H1 (cell line): Measurements from ENCODE around the gene GCK. TPM values are rescaled to one million over a fixed set of nuclear protein-coding genes. Genes with fewer than 3 reads are reported as not detected.

Experiments
- CTCF ChIA-PET: fragments of 300-600 bp; sonication (Branson Sonifier 250); formaldehyde crosslinking; loops from one replicate; lab custom pipeline; 2021; ENCODE audit not compliant: partially characterized antibody; lab: Charles Lee
- POLR2A ChIA-PET: fragments of 300-600 bp; sonication (Branson Sonifier 250); formaldehyde crosslinking; loops from one replicate; lab custom pipeline; 2021; ENCODE audit warnings: inconsistent platforms; ENCODE audit not compliant: partially characterized antibody; lab: Charles Lee
- DNase-seq, 2 experiments: peaks; one replicate each; pipeline versions ENCODE4 v3.0.0 to v3.0.0-alpha.2; 2010 to 2022; ENCODE audit warnings: low spot score in 2 of 2, low read depth in 1 of 2, mixed read lengths in 1 of 2
- FAIRE-seq: peaks from 2 replicates; lab custom pipeline; 2011; peaks lifted over from hg19 to GRCh38; lab: Jason Lieb, UNC
- H2AFZ ChIP-seq: 2 replicates; pipeline ENCODE4 v1.8.1; 2012; ENCODE audit warnings: low read length, inconsistent platforms
- H2AK5ac ChIP-seq: 2 replicates; pipeline ENCODE4 v1.6.1; 2013; ENCODE audit warnings: low read depth, low read length
- H2BK120ac ChIP-seq: replicated peaks from 2 replicates; pipeline ENCODE3; 2013; ENCODE audit warnings: low read depth, low read length, inconsistent platforms
- H2BK12ac ChIP-seq: 2 replicates; pipeline ENCODE4 v1.6.1; 2013; ENCODE audit warnings: low read depth, low read length
- H2BK15ac ChIP-seq: 2 replicates; pipeline ENCODE4 v1.6.1; 2013; ENCODE audit warnings: low read length
- H2BK20ac ChIP-seq: 2 replicates; pipeline ENCODE4 v1.6.1; 2013; ENCODE audit warnings: low read length
- H2BK5ac ChIP-seq: 2 replicates; pipeline ENCODE4 v1.6.1; 2013; ENCODE audit warnings: low read depth, low read length
- H3K14ac ChIP-seq: 2 replicates; pipeline ENCODE4 v1.6.1; 2013; ENCODE audit warnings: inconsistent platforms; ENCODE audit not compliant: insufficient read length
- H3K18ac ChIP-seq: 2 replicates; pipeline ENCODE4 v1.6.1; 2013; ENCODE audit warnings: low read length; ENCODE audit errors: extremely low read depth
- H3K23ac ChIP-seq: 2 replicates; pipeline ENCODE4 v1.6.1; 2013; ENCODE audit warnings: inconsistent platforms; ENCODE audit not compliant: insufficient read length
- H3K23me2 ChIP-seq: 2 replicates; pipeline ENCODE4 v1.6.1; 2013; ENCODE audit warnings: low read depth, low read length
- H3K27ac ChIP-seq: 2 replicates; pipeline ENCODE4 v1.6.1; 2011; ENCODE audit warnings: low read depth, low read length, inconsistent platforms
- H3K27me3 ChIP-seq, 4 experiments: replicated peaks in 1 of 4; 1 replicate in 1 of 4; 2 replicates in 3 of 4; pipeline versions ENCODE4 v1.6.1 to v1.8.1; 2011 to 2013; ENCODE audit warnings: low read length in 3 of 4, mild to moderate bottlenecking in 3 of 4, inconsistent platforms in 2 of 4, mixed read lengths in 2 of 4, moderate library complexity in 1 of 4; ENCODE audit not compliant: control insufficient read depth in 3 of 4, insufficient read depth in 3 of 4; ENCODE audit errors: extremely low read depth in 1 of 4
- H3K36me3 ChIP-seq, 4 experiments: 2 replicates each; pipeline versions ENCODE4 v1.6.1 to v1.8.1; 2011 to 2013; ENCODE audit warnings: mild to moderate bottlenecking in 4 of 4, low read length in 3 of 4, moderate library complexity in 2 of 4, control low read depth in 1 of 4, inconsistent platforms in 1 of 4; ENCODE audit not compliant: insufficient read depth in 4 of 4, control insufficient read depth in 2 of 4
- H3K4ac ChIP-seq: replicated peaks from 2 replicates; pipeline ENCODE3; 2013; ENCODE audit warnings: low read length, low read depth, mixed read lengths, inconsistent platforms; ENCODE audit not compliant: insufficient read length
- H3K4me1 ChIP-seq, 4 experiments: replicated peaks in 1 of 4; 1 replicate in 1 of 4; 2 replicates in 3 of 4; pipeline versions ENCODE4 v1.6.1 to v1.8.1; 2011 to 2013; ENCODE audit warnings: low read length in 3 of 4, inconsistent platforms in 2 of 4, mixed read lengths in 1 of 4; ENCODE audit not compliant: insufficient read depth in 4 of 4, control insufficient read depth in 3 of 4
- H3K4me2 ChIP-seq, 2 experiments: 2 replicates each; pipeline versions ENCODE4 v1.6.1 to v1.8.1; 2011 to 2013; ENCODE audit warnings: low read depth in 2 of 2, low read length in 2 of 2, control low read depth in 1 of 2, inconsistent platforms in 1 of 2, mild to moderate bottlenecking in 1 of 2; ENCODE audit not compliant: insufficient read depth in 1 of 2
- H3K4me3 ChIP-seq, 4 experiments: fragments of 200-600, 300-600 bp in 1 of 4; sonication (generic), shearing (Covaris generic), sonication (Bioruptor Twin) in 1 of 4; 2 replicates each; pipeline versions ENCODE4 v1.5.1 to v1.8.1; 2011 to 2016; ENCODE audit warnings: low read length in 4 of 4, low read depth in 3 of 4, control low read depth in 2 of 4, inconsistent platforms in 2 of 4, mild to moderate bottlenecking in 2 of 4, mixed read lengths in 1 of 4, moderate library complexity in 1 of 4; ENCODE audit not compliant: insufficient read depth in 2 of 4; ENCODE audit errors: extremely low read depth in 1 of 4
- H3K56ac ChIP-seq: replicated peaks from 2 replicates; pipeline ENCODE3; 2013; ENCODE audit warnings: low read depth, mild to moderate bottlenecking, mixed read lengths, low read length, inconsistent platforms; ENCODE audit not compliant: insufficient read length
- H3K79me1 ChIP-seq: 2 replicates; pipeline ENCODE4 v1.6.1; 2013; ENCODE audit warnings: low read depth, low read length, control low read depth
- H3K79me2 ChIP-seq, 2 experiments: 2 replicates each; pipeline versions ENCODE4 v1.6.1 to v1.8.1; 2012 to 2013; ENCODE audit warnings: low read length in 2 of 2, mild to moderate bottlenecking in 2 of 2, inconsistent platforms in 1 of 2; ENCODE audit not compliant: insufficient read depth in 2 of 2, control insufficient read depth in 1 of 2
- H3K9ac ChIP-seq, 4 experiments: replicated peaks in 1 of 4; 1 replicate in 1 of 4; 2 replicates in 3 of 4; pipeline versions ENCODE4 v1.6.1 to v1.8.1; 2011 to 2013; ENCODE audit warnings: low read depth in 3 of 4, low read length in 3 of 4, control low read depth in 2 of 4, mild to moderate bottlenecking in 2 of 4, moderate library complexity in 2 of 4, inconsistent platforms in 1 of 4; ENCODE audit errors: extremely low read depth in 1 of 4
- H3K9me3 ChIP-seq, 2 experiments: 2 replicates each; pipeline versions ENCODE4 v1.6.1 to v1.8.1; 2012 to 2013; ENCODE audit warnings: mild to moderate bottlenecking in 2 of 2, moderate library complexity in 2 of 2, control low read depth in 1 of 2, inconsistent platforms in 1 of 2, low read depth in 1 of 2, low read length in 1 of 2, mixed read lengths in 1 of 2; ENCODE audit not compliant: insufficient read depth in 2 of 2
- H4K20me1 ChIP-seq, 2 experiments: replicated peaks in 1 of 2; 2 replicates each; pipeline versions ENCODE3 to v1.8.1; 2011 to 2013; ENCODE audit warnings: inconsistent platforms in 2 of 2, low read length in 2 of 2, mild to moderate bottlenecking in 1 of 2; ENCODE audit not compliant: insufficient read depth in 2 of 2, control insufficient read depth in 1 of 2
- H4K5ac ChIP-seq: 2 replicates; pipeline ENCODE4 v1.6.1; 2013; ENCODE audit warnings: low read length, low read depth, mixed read lengths, inconsistent platforms; ENCODE audit not compliant: insufficient read length
- H4K8ac ChIP-seq: 2 replicates; pipeline ENCODE4 v1.8.0; 2013; ENCODE audit warnings: mild to moderate bottlenecking, moderate library complexity, low read length, inconsistent platforms; ENCODE audit not compliant: insufficient read depth; ENCODE audit errors: extremely low read depth
- H4K91ac ChIP-seq: replicated peaks from 2 replicates; pipeline ENCODE3; 2013; ENCODE audit warnings: low read length, mixed read lengths, inconsistent platforms; ENCODE audit not compliant: insufficient read length
- BACH1 ChIP-seq: IDR thresholded peaks from 2 replicates; pipeline ENCODE4 v1.6.1; 2012; ENCODE audit warnings: low read length, improper control_type of control experiment
- POLR2A ChIP-seq, 2 experiments: IDR thresholded peaks; 1 replicate in 1 of 2; 2 replicates in 1 of 2; pipeline ENCODE4 v1.6.1; 2011; ENCODE audit warnings: low read depth in 2 of 2, low read length in 2 of 2, mild to moderate bottlenecking in 2 of 2; ENCODE audit errors: control extremely low read depth in 1 of 2
- TEAD4 ChIP-seq: IDR thresholded peaks from 2 replicates; pipeline ENCODE4 v1.6.1; 2012; ENCODE audit warnings: low read depth, low read length, inconsistent platforms, mixed read lengths
- ZNF274 ChIP-seq: IDR thresholded peaks from 2 replicates; pipeline ENCODE4 v1.7.0; 2012; ENCODE audit warnings: low read length, borderline replicate concordance; ENCODE audit errors: extremely low read depth
- WGBS, 2 experiments: shearing (Covaris generic) in 1 of 2; methylation state at CpG; one replicate each; pipeline versions ENCODE4 v1.1.6 to v1.1.7; 2013 to 2015; ENCODE audit warnings: low lambda C conversion rate in 2 of 2, mixed read lengths in 2 of 2, inconsistent platforms in 1 of 2, low coverage in 1 of 2, missing lambda C conversion rate in 1 of 2; ENCODE audit not compliant: insufficient replicate concordance in 2 of 2, insufficient coverage in 1 of 2, insufficient read length in 1 of 2; ENCODE audit errors: extremely low coverage in 1 of 2, missing lambda C conversion rate in 1 of 2; 5-methylcytosine and 5-hydroxymethylcytosine counted together
- polyA plus RNA-seq, 7 experiments: library from polyadenylated mRNA; depleted of rRNA in 3 of 7; stranded (reverse) in 5 of 7; unstranded in 2 of 7; fragments of >200 nt in 5 of 7; fragments of 200-250 nt in 2 of 7; gene quantifications; 1 replicate in 5 of 7; 2 replicates in 1 of 7; 4 replicates in 1 of 7; pipeline versions ENCODE4 v1.2.1 to v1.2.3, GENCODE V29; 2011 to 2013; ENCODE audit warnings: missing spikeins in 2 of 7, mixed read lengths in 2 of 7
- total RNA-seq: library from RNA; stranded (reverse); fragmentation: NEBNext Ultra II Directional; extraction: Animal tissue kit (Norgen Biotek cat#: 25700); gene quantifications from 2 replicates; pipeline ENCODE4 v1.2.1, GENCODE V29; 2021

Gene GCK
- total and polyA plus RNA-seq, 2 of the 8 experiments (the other 6 are each of a cell fraction or from before 2014, with no cell fraction given) = 2.4 to 4.9 TPM

DNA sequence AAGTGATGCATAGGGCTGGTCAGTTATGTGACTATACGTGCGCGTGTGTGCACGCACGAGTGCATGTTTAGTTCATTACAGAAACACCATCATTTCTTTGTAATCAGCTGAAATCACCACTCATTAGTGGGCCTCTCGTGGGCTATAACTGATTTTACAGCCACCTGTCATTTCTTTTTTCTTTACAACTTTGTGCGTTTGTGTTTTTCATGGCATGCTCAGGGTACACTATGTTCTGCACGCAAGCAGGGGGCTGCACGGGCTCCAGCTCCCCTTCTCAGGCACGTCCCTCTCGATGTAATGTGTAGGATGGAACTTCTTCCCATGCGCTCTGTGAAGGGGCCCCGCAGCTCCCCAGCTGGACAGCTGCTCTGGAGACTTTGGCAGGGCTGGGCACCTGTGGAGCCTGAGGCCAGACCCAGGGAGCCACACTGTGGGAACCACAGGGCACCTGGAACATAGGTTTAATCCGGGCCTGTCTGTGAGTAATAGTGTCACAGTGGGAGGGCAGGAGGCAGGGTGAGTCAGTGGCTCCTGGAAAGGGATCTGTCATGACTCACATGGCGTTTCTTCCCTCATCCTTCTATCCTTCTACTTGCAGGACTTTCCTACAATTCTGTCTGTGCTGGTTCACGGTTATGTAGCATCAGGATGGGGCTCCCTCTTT lies 4.9 kb downstream of the GCK start:
- Histone ChIP-seq H2BK20ac (no peak overlapping the region), H3K14ac (no peak overlapping the region), H2AK5ac (no peak overlapping the region), H2BK15ac (no peak overlapping the region), H3K4me2 (0 out of 4 replicates have a peak overlapping the region, but pooled peaks of 1 of the 2 experiments have one; percentile 5), H3K9ac (no peak overlapping the region), H3K79me2 (no peaks in the 10 kb centered on the region), H3K4me3 (no peak overlapping the region), H3K36me3 (no peaks in the 10 kb centered on the region), H2AFZ (no peak overlapping the region), H4K8ac (no peak overlapping the region), H3K27me3 (no peaks in the 10 kb centered on the region; a peak in 3 of 7 replicates), H2BK120ac (no peak overlapping the region), H4K5ac (no peak overlapping the region), H3K4ac (no peak overlapping the region), H3K27ac (no peak overlapping the region), H2BK12ac (no peak overlapping the region), H3K9me3 (peaks cover 10 to 12% of the 10 kb centered on the region in 2 experiments; a peak in 2 of 4 replicates), H3K79me1 (no peaks in the 10 kb centered on the region), H3K18ac (no peak overlapping the region), H3K56ac (no peak overlapping the region), H3K4me1 (peaks cover 0 to 4% (median 2%) of the 10 kb centered on the region in 4 experiments; a peak in 5 of 7 replicates), H4K91ac (peak overlapping the region; percentile 35), H2BK5ac (no peak overlapping the region), H3K23ac (no peak overlapping the region), H4K20me1 (no peaks in the 10 kb centered on the region), H3K23me2 (no peaks in the 10 kb centered on the region)
- DNase-seq (peak in 1 of 2 experiments; percentile 15), FAIRE-seq (no peak)
- CTCF ChIA-PET = interaction anchor here (1.2 to 1.3 kb wide), 2 partner anchors 9 to 17 kb away, joined by 3 to 4 read pairs; partner anchors contain the start of gene YKT6
- POLR2A ChIA-PET = interaction anchor here (0.7 kb wide), 1 partner anchor 119 kb away, joined by 3 read pairs; the partner anchor contains the start of gene PGAM2
- WGBS, 2 experiments = 85% methylated on average over 16 of the region's 16 CpGs; no CpG with 5 or more reads in 1 of the 2 experiments
- TF ChIP-seq ZNF274 (no peak), BACH1 (no peak), TEAD4 (no peak), POLR2A (IDR thresholded peaks at IDR 0.05; ENCODE audit: control extremely low read depth in 1 of 2, low read depth in 2 of 2, low read length in 2 of 2) (no peak)
